SH-SY5Y (cell line): ENCODE data around the gene PGLYRP2.

Experiments used
- GATA2 ChIP-seq: IDR thresholded peaks from 2 replicates; pipeline ENCODE4 v1.6.1; 2011; ENCODE audit warnings: mild to moderate bottlenecking, low read depth, low read length
- GATA3 ChIP-seq: IDR thresholded peaks from 2 replicates; pipeline ENCODE4 v1.6.1; 2011; ENCODE audit warnings: low read depth, mild to moderate bottlenecking, low read length, moderate library complexity

PGLYRP2 gene

DNA sequence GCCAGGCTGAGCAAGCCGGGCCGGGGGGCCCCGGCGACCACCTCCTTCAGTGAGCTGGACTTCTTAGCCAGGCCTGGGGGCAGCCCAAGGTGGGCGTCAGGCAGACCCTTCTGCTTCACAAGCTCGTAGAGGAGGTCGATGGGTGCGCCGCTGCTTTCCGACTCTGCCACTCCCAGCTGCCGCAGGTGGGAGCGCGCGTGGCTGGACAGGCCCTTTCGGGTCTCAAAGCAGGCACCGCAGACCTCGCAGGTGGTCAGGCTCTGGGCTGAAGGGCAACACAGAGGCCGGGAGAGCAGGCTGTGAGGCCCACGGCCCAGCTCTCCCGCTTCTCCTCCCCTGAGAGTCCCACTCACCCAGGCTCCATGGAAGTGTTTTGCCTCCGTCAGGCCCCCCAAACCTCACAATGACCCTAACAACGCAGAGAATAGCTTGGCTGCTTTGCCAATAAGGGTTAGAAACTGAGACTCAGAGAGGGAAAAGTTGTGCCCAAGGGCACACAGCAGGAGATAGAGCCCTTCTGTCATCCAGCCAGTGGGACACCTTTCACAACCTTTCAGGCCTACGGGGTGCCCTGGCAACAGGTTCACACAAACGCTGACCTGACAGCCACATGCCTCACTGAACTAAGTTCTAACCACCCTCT, 49.4 kb downstream of the PGLYRP2 start:
- no peak for TF ChIP-seq GATA3
- TF ChIP-seq GATA2: no peak

DNA sequence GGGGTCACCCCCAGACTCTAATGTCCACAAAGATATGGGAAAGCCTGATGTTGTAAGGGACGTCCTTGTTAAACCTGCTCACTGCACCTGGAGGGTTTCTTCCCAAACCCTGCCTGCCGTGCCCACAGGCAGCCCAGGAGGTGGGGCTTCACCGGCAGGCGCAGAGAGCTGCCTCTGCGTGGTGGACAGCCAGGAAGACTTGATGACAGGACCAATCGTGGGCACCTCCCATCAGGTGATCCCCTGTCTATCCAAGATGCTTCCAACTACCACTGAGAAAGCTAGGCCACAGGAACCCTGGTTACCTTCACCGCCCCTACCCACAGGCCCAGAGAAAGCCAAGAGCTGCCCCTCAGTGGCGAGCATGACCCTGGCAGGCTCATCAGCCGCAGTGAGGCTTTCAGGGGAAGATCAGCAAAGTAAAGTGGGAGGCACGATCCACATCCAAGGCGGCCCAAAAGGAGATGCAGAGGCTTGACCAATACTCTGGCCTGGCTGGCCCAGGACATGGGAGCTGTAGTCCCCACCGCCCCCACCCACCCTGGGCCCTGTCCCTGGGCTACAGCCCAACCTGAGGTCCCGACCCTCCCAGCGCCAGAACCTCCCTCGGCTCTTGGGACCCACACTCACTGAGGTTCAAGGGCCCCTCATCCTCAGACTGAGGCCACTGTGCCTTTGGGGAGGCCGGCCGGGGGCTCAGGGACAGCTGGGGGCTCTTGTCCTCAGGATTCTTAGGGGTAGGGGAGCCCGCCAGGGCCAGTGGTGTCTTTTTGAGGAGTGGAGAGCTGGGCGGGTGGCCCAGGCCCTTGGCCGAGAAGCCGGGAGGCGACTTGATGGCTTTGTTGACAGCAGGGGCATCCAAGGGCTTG, 50.1 kb downstream of the PGLYRP2 start:
- TF ChIP-seq GATA3 (no peak), GATA2 (no peak)

DNA sequence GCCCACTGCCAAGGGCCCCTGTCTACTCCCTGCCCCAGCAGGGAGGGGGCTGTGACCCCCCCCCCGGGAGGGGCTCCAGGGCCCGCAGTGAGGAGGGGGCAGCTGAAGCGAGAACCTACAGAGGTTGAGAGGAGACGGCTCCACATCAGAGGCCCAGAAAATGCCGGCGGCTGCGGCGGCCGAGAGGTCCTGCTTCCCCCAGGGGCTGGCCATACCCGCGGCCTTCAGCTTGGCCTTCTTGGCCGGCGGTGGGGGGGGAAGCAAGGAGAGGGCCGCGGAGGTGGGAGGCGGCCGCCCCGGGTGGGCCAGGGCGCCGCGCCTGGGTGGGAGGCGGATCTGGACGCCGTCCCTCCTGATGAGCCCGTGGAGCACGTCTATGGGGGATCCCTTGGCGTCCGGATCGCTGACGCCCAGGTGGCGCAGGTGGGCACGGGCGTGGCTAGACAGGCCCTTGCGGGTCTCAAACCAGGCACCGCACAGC, 51.3 kb downstream of the PGLYRP2 start:
- TF ChIP-seq GATA3 (no peak), GATA2 (no peak)

DNA sequence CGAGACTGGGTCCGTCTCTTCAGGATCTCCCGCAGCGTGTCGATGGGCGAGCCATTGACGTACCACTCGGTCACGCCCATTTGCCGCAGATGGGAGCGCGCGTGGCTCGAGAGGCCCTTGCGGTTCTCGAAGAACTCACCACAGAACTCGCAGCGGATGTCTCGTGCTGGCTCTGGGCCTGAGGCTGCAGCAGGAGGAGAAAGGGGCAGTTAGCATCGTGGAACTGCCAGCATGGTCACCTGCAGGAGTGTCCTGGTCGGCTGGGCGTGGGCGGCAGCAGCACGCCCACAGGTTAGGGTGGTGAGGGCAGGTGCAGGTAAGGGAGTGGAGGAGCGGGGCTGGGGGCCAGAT, 52.0 kb downstream of the PGLYRP2 start:
- no peak for TF ChIP-seq GATA2
- no peak for TF ChIP-seq GATA3

DNA sequence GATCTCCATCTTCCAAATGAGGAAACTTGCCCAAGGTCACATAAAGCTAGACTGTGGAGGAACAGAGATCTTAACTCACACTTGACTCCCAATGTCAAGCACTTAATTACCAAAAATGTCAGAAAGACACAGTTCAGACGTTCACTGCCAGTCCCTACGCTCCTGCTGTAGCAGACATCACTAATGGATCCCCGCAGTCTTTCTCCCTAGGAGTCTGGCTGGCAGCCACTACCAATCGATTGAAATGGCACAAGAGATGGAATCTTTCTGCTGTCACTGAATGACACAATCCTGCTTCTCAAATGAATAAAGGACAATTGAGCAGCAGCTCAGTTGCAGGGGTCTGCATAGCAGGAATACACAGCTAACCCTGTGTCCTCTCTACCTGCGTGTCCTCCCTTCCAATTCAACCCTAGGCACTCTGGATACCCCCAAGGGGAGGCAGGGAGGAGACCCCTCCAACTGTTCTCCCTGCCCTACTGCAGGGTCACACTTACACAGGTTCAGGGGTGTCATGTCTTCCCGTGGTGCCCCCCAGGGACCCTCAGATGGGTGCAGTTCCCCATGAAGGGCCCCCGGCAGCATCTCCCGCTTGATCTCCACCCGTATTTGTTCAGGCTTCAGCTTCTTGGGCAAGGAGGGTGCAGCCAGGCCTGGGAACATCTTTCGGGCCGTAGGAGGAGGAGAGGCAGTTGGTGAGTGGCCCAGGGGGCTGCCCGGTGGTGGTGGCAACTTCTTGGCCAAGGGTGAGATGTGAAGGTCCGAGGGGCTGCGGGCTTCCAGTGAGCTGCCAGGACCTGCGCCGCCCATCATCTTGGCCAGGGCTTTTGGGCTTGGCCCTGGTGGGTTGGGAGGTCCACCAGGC, 52.6 kb downstream of the PGLYRP2 start:
- TF ChIP-seq GATA3 (no peak), GATA2 (no peak)

DNA sequence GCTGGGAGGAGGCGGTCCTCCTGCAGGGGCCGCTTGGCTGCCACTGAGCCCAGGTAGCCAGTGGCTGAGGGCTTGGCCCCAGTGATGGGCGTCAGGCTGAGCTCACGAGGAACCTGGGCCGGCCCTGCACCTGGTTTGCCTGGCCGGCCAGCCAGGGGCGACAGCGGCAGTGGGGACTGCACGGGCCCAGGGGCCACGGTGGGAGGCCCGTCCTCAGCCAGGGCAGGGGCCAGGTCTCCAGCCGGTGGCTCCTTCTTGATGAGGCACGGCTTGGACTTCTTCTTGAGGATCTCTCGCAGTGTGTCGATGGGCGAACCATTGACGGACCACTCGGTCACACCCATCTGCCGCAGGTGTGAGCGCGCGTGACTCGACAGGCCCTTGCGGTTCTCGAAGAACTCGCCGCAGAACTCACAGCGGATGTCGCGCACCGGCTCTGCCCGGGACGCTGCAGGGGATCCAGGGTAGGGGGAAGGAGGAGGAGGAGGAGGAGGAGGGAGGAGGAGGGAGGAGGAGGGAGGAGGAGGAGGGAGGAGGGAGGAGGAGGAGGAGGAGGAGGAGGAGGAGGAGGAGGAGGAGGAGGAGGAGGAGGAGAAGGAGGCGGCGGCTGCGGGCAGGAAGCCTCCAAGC, 53.9 kb downstream of the PGLYRP2 start:
- TF ChIP-seq GATA2: no peak
- no peak for TF ChIP-seq GATA3

DNA sequence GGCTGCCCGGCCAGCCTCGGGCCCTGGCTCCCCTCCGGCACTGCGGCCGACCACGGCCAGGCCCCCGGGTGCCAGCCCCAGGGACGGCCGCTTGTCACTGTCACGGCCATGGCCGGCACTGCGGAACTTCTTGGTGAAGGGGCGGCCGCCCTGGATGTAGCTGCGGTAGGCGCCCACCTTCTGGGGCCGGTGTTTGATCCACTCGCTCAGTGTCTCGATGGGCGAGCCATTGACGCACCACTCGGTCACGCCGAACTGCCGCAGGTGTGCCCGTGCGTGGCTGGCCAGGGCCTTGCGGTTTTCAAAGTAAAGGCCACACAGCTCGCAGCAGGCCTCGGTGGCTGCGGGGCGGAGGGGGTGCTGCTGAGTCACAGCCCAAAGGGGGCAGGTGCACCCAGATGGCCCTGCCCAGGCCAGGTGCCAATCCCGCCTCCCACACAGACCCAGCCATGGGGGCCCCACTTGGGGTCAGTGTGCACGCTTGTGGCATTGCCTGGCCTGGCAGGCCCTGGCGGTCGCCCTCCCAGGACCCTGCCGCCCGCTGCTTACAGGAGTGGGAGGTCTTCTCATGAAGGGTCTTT, 54.5 kb downstream of the PGLYRP2 start:
- no peak for TF ChIP-seq GATA2
- no peak for TF ChIP-seq GATA3

DNA sequence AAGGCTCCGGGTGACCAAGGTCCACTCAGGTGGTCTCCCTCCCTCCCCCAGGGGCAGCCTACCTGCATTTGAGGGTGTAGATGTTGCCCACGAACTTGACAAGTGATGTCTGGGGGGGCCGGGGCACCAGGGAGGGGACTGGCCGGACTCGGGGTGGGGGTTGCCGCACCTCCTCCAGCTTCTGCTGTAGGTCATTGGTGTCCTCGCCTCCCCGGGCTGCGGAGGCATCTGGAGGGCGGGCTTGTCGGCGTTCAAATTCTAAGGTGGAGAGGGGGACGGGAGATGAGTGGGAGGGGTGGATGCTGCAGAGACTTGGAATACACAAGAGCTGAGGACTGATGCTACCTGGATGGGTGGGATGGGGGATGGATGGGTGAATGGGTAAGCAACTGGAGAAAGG, 55.2 kb downstream of the PGLYRP2 start:
- TF ChIP-seq GATA2 (no peak), GATA3 (no peak)

DNA sequence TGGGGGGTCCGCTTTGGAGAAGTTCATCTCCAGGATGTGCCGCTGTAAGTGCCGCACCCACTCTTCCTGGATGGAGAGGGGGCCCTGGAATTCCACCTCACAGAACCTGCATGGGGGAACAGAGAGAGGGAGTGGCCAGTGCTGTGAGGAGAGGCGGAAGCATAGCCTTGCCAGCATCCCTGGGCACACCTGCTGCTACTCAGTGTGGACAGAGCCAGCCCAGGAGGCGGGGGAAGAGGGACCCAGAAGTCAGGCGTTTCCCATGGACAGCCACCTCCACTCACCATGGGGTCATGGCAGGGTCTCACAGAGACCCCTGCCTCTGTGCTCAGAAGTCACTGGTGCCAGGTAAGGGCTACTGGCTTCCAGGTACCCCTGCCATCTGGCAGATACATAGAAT, 56.2 kb downstream of the PGLYRP2 start:
- TF ChIP-seq GATA3: no peak
- TF ChIP-seq GATA2: no peak

DNA sequence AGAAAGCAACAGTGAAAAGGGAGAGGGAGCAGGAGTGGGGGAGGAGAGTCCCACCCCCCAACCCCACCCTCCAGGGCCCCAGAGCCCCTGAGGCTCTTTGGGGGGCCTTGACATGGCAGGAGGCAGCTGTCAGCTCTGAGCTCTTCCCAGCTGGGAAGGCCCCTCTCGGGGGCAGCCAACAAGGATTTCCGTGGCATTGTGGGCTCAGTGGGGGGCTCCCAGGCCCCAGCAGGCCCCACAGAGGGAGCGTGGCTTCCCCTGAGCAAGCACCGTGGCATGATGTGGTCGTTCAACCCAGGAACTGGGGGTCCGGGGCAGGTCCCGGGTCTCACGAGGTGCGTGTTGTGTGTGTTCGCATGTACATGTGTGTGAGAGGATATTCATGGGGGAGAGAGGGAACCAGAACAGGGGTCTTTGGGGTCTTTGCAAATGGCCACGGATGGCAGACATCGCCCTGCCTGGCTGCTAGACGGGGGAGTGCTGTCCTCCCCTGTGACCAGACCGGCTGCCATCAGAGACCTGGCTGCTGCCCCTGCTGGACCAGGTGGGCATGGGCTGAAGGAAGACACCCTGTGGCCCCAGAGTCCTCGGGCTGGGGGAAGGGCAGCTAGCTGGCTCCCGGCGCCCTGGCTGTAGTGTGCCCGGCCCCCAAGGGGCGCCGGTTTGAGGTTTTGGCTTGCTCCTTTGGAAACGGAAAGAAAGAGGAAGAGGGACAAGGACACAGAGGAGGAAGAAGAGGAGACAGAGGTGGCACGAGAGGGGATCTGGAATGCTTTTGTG, 56.8 kb downstream of the PGLYRP2 start:
- no peak for TF ChIP-seq GATA2
- no peak for TF ChIP-seq GATA3

DNA sequence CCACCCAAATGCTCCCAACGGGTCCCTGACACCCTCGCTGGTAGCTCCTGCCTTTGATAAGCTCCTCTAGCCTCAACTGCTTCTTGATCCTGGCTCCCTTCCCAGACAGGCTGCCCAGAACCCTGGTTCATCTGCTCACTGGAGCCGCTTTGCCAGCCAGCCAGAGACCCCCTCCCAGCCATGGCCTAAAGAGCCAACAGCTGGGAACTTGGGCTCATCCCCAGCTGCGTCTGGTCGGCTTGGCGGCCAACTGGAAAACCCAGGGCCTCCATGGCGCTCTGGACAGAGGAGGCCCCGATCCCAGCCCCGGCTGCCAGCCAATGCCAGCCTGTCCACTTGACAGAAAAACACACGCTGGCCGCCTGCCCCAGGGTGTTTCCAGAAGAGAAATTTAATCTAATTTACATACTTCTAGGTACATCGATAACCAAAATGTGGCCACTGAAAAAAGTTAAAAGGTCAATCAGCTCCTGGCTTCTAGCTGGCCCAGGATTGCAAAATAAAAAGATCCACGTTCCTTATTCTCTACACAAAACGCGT, 57.5 kb downstream of the PGLYRP2 start:
- TF ChIP-seq GATA2: no peak; the same call in 1 of the 2 replicates
- TF ChIP-seq GATA3: no peak

DNA sequence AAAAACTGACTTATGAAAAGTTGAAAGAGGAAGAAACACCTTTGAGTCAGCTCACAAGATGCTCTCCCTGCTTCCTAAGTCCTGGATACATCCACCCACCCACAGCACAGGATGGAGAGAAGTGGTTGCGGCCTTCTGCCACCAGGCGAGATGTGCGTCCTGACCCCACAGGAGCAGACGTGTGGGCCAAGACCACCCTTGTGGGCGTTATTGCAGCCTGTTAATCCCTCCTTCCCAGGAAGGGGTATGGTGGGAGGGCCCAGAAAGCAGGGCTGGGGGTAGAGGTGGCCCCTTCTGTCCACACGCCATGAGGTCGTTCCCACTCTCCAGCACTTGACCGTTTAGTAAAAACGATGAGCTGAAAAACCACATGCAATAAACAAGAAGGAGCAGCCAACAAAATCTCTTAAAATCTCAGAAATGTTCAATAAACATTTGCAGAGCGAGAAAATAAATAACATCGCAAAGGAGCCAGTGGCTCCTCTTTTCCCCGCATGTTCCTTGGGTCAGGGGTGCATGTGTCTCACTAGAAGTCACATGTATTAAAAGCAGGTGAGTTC, 58.1 kb downstream of the PGLYRP2 start:
- TF ChIP-seq GATA3 (no peak), GATA2 (no peak)
